NCI-H510A (cell line): ENCODE data around the gene CARTPT.

Experiments used
- DNase-seq: peaks from one replicate; lab custom pipeline; 2025; lab: John Stamatoyannopoulos, UW

CARTPT gene

DNA sequence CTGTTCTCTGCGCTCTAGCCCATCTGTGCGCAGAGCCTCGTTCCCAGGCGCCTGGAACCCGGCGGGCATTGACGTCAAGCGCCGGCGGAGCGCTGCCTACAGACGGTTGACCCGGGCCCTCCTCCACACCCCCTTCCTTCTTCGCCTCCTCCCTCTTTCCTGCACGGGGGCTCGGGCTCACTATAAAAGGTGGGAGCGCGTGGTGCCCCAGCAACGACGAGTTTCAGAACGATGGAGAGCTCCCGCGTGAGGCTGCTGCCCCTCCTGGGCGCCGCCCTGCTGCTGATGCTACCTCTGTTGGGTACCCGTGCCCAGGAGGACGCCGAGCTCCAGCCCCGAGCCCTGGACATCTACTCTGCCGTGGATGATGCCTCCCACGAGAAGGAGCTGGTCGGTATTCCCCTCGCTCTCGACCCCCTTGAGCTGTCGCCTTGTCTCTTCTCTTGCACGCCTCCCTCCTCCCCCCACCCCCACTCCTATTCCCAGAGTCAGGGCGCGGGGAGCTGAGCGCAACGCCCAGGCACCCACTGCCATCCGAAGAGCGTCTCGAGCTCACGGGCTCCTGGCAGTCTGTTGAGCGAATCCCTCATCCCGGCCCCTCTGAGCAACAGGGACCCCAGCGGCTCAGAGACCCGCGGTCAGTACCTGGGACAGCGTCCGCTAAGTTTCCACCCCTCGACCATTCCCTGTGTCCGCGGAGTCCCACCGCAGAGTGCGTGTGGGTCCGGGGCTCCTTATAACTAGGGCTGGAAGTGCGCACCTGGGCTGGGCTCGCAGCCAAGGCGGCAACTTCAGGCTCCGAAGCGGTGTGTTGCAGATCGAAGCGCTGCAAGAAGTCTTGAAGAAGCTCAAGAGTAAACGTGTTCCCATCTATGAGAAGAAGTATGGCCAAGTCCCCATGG is at the start of gene CARTPT:
TSS of gene CARTPT (plus strand) at position 213 of the 902 bp plus-strand sequence. CDS start at position 232, 19 bp downstream.
- no peak for DNase-seq

DNA sequence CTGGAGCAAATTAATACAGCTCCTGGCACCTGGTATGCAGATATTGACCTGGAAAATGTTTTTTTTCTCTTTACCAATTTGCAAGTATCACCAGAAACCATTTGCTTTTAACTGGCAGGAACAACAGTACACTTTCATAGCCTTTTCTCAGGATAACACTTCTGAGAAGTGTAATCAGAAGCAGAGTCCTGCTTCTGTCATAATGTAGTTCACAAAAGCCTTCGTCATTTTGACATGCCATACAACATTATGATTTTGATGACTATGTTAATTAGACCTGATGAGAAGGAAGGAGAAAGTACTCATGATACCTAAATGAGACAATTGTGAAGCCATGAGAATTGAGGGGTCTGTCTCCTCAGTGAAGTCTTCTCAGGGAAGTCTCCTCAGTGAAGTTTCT is 41.1 kb upstream of the CARTPT start:
- DNase-seq, result no peak

DNA sequence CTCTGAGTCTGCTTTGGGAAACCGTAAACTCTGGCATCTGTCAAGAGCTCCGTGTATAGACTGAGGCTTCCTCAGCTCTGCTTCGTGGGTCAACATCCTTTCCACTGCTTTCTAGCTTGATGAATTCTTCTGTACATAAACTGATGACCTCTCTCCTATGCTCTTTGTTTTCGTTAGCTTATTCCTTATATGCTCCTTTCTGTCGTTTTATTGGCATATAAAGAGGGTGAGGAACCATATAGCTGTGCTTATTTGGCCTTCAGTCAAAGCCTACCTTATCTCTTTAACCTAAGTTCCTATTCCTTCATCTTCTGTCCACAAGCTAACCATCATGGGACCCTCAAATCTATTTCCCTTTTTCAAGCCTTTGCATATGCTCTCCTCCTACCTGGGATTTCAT is 39.4 kb upstream of the CARTPT start:
- no peak for DNase-seq

DNA sequence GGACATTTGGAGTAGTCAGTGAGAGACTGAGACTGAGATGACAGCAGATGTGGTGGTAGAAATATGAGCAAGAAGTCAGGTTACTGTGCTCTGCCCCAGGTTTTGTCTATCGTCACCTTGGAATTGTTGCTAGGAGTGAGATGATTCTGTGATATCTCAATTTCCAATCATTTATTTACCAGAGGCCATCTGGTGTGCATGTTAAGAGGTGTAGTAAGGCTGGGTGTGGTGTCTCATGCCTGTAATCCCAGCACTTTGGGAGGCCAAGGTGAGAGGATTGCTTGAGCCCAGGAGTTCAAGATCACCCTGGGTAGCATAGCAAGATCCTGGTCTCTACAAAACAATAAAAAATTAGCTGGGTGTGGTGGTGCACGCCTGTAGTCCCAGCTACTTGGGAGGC is 38.6 kb upstream of the CARTPT start:
- no peak for DNase-seq

DNA sequence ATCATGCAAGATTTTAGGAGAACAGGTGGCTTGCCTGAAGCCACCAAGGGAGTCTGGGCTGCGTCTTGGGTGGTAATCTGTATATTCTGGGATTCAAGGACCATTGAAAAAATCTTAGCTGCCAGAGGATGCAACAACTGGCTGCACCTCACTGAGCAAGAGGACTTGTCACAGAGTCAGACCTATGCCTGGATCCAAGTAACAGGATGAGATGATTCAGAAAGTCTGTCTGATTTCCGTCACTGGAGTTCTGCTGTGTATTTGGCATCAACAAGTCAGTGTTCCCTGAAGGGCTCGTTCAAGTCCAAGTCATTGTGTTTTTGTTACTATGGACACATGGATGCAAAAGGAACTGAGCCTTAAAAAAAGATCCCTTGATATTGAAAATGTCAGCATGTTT is 37.8 kb upstream of the CARTPT start:
- DNase-seq, result no peak

DNA sequence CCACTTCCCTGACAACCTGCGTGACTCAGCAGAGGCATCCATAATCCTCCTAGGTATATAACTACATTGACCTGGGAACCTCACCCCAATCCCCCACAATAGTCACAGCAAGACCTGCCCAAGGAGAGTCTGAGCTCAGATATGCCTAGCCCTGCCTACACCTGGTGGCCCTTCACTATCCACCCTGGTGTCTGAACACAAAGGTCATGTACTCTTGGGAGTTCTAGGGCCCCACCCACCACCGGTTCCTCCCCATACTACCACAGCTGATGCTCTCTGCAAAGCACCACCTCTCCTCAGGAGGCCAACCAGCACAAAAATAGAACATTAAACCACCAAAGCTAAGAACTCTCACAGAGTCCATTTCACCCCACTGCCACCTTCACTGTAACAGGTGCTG is 34.8 kb upstream of the CARTPT start:
- DNase-seq, result no peak

DNA sequence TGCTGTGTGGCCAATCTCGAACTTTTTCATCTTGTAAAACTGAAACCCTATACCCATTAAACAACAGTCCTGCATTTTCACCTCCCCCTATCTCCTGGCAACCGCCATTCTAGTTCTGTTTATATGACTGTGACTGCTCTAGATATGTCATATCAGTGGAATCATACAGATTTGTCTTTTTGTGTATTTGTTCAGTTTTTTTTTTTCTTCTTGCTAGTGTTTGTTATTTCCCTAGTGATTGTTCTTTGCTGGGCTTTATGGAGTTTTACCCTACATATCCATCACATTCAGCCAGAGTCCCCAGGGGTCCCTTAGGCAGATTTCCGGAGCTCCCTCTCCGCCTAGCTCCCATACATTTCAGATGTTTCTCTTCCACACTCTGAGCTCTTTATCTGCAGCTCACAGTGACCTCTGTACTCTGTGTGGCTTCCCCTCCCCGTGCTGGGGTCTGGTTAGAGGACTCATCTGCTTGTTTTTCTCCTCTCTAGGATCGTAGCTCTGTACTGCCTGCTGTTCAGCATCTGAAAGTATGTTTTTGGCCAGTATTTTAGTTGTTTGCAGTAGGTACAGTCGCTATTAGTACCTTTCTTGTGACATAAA is 25.1 kb upstream of the CARTPT start:
- DNase-seq, result no peak

DNA sequence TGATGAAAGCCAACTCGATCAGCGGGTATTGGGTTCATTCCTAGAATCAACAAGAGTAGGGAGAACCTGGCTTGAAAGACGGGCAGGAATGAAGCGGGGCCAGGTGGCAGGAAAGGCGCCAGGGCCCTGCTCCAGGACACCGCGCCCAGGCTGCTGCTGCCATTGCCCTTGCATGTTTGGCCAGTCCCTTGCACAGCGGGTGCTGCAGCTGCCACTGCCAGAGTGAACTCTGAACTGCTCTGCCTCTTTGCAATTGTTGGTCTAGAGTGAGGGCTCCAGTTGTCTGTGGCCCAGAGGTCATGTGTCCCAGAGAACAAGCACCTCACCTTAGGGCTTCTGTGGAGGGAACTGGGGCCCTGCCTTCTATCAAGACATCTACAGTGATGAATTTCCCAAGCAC is 24.0 kb upstream of the CARTPT start:
- no peak for DNase-seq

DNA sequence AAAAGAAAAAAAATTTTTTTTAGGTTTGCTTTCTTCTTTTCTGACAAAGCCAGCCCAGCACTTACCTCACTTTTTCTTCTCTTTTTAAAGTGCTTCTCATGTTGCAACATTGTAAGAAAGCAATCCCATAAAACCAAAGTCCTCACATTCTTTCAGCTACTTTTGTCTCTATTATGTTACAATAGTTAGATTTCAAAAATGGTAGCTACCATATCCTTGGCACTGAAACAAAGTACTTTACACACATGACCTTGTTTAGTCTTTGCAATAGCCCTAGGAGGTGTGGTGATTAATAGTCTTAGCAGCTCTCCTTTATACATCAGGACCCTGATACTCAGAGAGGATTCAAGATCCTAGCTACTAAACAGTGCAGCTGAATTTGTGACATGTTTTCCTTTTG is 23.5 kb upstream of the CARTPT start:
- no peak for DNase-seq

DNA sequence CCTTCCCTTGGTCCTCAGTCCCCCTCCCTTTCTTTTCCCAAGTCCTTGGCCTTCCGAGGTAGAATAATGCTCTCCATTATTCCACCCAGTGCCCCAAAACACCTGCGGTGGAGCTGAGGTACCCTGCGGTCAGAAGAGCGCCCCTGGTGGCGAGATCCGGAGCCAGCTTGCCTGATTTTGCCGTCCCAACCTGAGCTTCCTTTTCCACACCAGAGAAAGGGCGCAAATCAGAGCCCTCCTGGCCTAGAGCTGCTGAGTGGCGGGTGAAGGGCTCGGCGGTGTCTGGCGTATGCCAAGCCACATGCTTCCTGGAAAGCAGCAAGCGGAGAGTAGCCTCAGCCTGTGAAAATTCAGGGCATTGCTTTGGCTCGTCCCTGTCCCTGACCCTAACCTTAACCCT is 21.1 kb upstream of the CARTPT start:
- no peak for DNase-seq

DNA sequence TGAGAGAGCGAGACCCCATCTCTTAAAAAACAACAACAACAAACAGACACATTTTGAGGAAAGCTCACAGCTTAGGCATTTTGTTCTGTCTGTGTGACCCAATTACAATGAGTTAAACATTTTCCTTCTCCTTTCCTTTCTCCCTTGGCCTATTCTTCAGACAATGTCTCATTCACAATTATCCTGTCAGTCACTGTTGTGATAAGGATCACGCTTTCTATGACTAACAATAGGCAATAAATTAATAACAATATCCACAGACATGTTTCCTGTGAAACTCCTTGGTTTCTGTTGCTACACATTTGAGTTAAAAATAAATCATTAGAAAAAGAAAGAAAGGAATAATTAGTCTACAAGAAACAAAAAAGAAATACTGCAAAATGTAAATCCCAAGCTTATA is 19.8 kb upstream of the CARTPT start:
- no peak for DNase-seq

DNA sequence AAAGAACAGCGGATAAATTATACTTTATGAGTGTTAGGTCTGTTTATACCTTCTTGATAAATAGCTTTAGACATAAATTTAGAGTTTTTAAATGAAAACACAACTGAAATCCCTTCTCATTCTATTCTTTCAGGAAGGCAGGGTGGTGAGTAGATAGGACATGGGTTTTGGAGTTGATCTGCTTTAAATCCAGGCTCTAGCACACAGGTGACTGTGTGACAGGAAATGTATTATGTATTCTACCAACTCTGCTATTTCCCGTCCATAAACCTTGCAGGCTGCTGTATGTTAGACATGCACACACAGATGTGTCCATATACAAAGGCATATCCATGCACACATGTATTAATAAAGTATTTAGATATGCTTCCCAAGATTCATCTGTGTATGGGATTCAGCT is 19.3 kb upstream of the CARTPT start:
- no peak for DNase-seq

DNA sequence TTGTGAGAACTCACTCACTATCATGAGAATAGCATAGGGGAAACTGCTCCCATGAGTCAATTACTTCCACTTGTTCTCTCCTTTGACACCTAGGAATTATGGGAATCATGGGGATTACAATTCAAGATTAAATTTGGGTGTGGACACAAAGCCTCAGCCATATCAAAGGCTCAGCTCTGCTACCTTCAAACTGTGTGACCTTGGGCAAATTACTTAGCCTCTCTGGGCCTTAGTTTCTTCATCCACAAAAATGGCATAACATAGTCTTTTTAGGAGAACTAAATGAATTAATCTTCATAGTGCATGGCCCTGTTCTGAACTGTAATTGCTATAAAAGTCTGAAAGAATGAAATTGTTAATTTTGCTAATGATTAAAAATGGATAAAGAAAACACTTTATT is 18.3 kb upstream of the CARTPT start:
- no peak for DNase-seq

DNA sequence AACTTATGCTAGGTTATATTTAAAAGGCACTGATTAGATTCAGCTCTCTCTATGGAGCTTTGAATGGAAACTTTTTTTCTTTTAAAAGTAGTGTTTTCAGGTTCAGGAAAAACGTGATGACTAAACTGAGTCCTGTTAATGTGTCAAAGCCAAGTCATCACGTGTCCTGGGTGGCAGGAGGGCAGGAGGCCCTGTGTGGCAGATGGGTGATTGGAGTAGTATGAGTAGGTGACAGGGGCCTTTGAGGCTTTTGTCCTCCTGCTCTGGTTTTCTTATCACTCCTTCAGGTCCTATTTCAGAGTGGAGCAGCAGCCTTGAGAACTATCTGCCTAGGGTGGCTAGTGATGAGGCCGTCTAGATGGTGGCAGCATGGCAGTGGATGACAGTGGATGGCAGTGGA is 17.7 kb upstream of the CARTPT start:
- no peak for DNase-seq

DNA sequence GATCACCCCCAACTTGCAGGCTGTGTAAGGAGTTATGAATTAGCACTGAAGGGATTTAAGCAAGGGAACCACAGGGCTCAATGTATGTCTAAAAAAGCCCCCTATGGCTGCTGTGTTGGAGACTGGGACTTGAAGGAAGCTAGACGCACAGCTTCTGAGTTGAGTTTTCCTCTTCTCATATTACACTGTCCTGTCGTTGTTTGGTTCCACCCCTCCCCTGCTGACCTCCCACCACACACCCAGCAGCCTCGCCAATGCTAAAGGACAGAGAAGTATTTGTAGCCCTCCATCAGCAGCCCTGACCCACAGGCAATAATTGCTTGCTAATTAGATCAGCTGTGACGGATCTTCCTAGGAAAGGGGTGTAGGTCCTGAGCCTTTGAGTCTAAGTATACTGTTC is 15.1 kb upstream of the CARTPT start:
- no peak for DNase-seq

DNA sequence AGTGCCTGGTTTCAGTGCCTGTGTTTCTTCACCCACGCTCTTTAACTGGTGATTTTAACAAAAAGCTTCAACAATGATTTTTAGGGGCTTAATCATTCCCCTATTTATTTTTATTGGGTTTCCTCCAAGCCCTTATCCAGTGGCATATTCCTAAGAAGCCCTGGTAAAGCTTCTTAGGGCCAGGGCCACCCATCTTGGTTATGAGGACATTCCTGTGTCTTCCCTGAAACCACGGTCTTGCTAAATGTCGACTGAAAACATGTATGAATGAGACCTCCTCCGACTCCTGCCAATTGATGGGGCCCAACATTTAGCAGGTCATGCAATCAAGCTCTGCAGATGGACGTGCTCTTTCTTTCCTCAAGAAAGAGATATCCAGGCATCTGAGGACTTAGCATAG is 13.7 kb upstream of the CARTPT start:
- DNase-seq, result no peak

DNA sequence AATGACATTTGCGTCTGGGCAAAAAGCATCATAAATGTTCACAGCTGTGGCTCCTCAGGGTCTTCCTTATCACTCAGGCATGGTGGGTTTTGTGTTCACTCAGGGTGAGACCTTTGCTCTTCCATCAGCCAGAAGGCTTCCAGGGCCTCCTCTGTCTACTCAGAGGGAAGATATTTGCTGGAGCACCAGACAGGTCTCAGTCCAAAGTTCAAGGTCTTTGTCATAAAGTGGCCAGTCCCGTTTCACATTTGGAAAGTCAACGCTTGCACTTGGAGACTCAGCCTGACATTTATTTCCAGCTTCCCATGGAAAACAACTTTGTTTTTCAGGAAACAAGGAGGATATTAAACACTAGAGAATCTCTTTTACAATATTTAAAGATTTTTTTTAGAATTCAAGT is 12.2 kb upstream of the CARTPT start:
- no peak for DNase-seq

DNA sequence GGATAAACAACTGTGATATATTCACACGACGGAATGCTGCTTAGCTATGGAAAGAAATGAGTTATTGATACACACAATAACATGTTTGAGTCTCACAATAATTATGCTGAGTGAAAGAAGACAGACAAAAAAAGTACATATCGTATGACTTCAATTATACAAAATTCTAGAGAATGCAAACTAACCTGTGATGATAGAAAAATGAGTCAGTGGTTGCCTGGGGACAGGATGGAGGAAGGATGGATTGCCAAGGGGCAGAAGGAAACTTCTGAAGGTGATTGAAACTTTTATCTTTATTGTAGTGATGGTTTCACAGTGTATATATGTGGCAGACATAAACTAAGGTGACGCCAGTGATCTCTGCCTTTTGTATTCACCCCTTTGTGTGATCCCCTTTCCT is 7.5 kb upstream of the CARTPT start:
- no peak for DNase-seq

DNA sequence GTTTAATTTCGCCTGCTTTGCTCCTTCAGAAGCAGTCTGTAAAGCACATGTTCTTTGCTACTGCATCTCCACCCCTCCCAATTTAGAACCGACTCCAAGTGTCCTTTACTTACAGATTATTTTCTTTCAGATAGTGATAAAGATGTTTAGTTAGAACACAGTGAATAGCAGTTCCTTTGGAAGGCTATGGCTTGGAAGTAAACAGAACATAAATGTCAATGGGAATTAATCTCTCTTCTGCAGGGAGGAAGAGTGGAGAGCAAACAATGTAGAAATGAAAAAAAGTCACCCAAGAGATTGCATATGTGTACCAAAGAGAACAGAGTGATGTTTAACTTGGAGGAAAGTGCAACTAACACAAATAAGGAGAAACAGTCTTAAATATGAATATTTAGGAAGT is 4.2 kb upstream of the CARTPT start:
- DNase-seq, result no peak

DNA sequence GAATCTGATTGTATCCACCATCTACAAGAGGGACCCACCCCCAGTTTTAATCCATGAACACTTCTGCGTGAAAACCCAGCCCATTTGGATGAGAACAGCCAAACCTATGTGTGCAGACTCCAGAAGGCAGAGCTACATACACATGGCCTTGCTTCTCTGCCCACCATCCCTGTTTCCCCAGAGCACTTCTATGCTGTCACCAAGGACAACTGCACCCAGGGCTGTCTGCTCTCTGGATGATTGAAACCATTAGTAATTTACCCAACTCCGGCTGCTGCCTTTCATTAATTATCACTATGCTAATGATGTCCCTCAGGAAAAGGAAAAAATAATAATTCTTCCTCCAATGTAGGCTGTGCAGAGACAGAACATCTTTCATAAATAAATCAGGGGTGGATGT is 8.9 kb downstream of the CARTPT start:
- no peak for DNase-seq

DNA sequence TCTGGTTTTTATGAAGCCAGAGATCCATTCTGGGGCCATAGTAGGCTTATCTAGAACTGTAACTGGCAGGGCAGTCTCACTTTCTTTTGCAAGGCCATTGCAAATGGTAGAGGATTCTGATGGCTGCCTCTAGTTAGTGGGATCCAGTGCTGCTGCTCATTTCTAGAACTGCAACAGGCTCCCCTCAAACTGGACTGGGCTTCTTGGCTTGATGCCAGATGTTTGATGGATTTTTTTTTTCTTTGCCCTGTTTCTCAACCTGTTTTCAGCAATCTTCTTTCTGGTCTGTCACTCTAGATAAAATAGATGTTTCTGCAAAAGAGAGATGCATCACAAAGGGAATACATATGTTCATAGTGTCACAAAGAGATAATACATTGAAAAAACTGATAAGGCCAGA is 11.9 kb downstream of the CARTPT start:
- DNase-seq, result no peak

DNA sequence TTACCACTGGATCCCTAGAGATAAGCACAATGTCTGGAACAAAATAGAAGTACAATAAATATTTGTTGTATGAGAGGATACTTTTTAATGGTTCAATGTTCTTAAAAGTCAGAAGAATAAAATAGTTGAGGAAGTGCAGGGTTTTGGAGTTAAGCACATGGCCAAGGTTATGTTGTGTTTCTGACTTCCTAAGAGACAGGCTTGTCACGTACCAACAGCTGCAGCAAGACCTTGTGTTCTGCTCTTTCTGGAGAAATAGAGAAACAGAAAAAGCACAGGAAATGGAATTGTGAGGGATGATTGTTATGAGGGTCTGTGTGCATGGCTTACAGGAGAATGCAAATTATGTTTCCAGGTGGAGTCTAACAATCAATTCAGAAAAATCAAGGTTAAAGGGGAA is 12.9 kb downstream of the CARTPT start:
- no peak for DNase-seq

DNA sequence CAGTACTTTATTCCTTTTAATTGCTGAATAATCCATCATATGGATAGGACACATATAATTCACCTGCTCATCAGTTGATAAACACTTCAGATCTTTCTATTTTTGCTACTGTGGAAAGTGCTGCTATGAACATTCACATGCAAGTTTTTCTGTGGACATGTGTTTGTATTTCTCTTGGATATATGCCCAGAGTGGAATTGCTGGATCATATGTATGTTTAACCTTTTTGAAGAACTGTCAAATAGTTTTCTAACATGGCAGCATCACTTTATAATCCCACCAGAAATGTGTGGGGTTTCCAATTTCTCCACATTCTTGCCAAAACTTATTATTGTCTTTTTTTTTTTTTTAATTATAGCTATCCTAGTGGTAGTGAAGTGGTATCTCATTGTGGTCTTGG is 15.1 kb downstream of the CARTPT start:
- DNase-seq, result no peak
